HCT116 (cell line): ENCODE results near the gene ACVR1B.

Experiments used
- EZH2 ChIP-seq: fragments of 200-600 bp; sonication (generic); IDR thresholded peaks from 2 replicates; pipeline ENCODE4 v1.6.1; 2017; ENCODE audit warnings: antibody characterized with exemption, mixed run types
- POLR2AphosphoS5 ChIP-seq: IDR thresholded peaks from 2 replicates; pipeline ENCODE4 v1.6.1; 2011; ENCODE audit warnings: mild to moderate bottlenecking, low read depth, low read length, moderate library complexity
- TF ChIP-seq, protein P1 (sequence below), 3 experiments: fragments of 200-600 bp in 1 of 3; sonication (generic) in 1 of 3; IDR thresholded peaks in 2 of 3; conservative IDR thresholded peaks in 1 of 3; 2 replicates each; pipeline ENCODE4 v1.5.1; 2012 to 2017; ENCODE audit warnings: low read depth in 2 of 3, low read length in 2 of 3, antibody characterized with exemption in 1 of 3, borderline replicate concordance in 1 of 3, control low read depth in 1 of 3, mild to moderate bottlenecking in 1 of 3, mixed read lengths in 1 of 3, mixed run types in 1 of 3, moderate library complexity in 1 of 3; ENCODE audit not compliant: insufficient read depth in 1 of 3
- TF ChIP-seq, protein P2 (sequence below): IDR thresholded peaks from 2 replicates; pipeline ENCODE4 v1.6.1; 2012

DNA sequence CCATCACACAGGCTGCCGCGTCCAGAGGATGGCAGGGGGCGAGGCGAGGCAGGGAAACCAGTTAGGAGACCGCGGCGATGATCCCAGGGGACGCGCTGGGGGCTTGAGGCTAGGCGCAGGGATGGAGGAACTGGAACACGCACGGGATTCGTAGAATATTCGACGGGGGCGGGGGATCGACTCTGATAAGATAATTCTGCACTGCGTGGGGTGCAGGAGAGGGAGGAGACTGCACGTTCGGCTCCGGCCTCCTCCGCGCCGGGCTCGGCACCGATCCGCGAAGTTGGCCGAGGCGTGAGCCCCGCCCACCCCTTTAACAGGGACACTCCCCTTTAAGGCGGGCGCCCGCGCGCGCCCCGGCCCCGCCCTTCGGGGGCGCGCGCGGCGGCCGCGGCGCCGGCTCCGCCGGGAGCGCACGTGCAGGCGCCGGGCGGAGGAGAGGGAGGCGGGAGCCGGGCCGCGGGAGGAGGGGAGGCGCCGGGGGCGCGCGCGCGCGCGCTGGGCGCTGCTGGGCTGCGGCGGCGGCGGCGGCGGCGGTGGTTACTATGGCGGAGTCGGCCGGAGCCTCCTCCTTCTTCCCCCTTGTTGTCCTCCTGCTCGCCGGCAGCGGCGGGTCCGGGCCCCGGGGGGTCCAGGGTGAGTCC is at the start of gene ACVR1B:
- TF ChIP-seq, protein P1, sequence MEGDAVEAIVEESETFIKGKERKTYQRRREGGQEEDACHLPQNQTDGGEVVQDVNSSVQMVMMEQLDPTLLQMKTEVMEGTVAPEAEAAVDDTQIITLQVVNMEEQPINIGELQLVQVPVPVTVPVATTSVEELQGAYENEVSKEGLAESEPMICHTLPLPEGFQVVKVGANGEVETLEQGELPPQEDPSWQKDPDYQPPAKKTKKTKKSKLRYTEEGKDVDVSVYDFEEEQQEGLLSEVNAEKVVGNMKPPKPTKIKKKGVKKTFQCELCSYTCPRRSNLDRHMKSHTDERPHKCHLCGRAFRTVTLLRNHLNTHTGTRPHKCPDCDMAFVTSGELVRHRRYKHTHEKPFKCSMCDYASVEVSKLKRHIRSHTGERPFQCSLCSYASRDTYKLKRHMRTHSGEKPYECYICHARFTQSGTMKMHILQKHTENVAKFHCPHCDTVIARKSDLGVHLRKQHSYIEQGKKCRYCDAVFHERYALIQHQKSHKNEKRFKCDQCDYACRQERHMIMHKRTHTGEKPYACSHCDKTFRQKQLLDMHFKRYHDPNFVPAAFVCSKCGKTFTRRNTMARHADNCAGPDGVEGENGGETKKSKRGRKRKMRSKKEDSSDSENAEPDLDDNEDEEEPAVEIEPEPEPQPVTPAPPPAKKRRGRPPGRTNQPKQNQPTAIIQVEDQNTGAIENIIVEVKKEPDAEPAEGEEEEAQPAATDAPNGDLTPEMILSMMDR (IDR thresholded peaks at IDR 0.05 in 2 of 3, conservative IDR thresholded peaks at IDR 0.05 in 1 of 3; ENCODE audit: borderline replicate concordance in 1 of 3, insufficient read depth in 1 of 3, low read depth in 2 of 3, low read length in 2 of 3), result no peak
- TF ChIP-seq, protein P2, sequence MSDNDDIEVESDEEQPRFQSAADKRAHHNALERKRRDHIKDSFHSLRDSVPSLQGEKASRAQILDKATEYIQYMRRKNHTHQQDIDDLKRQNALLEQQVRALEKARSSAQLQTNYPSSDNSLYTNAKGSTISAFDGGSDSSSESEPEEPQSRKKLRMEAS, result peak; percentile 80; the same call in 1 of the 2 replicates
- TF ChIP-seq EZH2 (no peak), POLR2AphosphoS5 (peak; percentile 63)
